Peyer's patch (tissue), 4 donors: ENCODE results near the gene CEP55.
"Not testable (repeated sequence)": the region's sequence is repeated elsewhere in the genome, so short reads cannot be mapped to it uniquely, and the experiment has no call there.

ENCODE experiments used
- POLR2A ChIP-seq, 2 donors: fragments of 450-650 bp; IDR thresholded peaks; one replicate each; pipeline ENCODE4 v1.5.1; 2017; ENCODE audit warnings: antibody characterized with exemption in 2 of 2, mild to moderate bottlenecking in 2 of 2, moderate library complexity in 2 of 2
- TF ChIP-seq, protein P1 (sequence below), 6 experiments: fragments of 450-650 bp in 4 of 6; fragments of 200-600 bp in 2 of 6; sonication (generic) in 1 of 6; IDR thresholded peaks; one replicate each; pipeline ENCODE4 v1.5.1; 2017 to 2019; ENCODE audit warnings: antibody characterized with exemption in 6 of 6, mild to moderate bottlenecking in 3 of 6, moderate library complexity in 1 of 6

DNA sequence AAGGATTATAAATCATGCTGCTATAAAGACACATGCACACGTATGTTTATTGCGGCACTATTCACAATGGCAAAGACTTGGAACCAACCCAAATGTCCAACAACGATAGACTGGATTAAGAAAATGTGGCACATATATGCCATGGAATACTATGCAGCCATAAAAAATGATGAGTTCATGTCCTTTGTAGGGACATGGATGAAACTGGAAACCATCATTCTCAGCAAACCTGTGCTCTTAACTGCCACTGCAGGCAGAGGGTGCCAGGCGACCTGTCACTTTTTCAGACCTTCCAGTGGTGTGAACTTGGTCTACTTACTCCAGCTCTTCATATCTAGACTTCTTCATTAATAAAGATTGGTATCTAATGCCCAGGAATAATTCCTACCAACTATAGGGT is 28.8 kb upstream of the CEP55 start:
- TF ChIP-seq, protein P1, sequence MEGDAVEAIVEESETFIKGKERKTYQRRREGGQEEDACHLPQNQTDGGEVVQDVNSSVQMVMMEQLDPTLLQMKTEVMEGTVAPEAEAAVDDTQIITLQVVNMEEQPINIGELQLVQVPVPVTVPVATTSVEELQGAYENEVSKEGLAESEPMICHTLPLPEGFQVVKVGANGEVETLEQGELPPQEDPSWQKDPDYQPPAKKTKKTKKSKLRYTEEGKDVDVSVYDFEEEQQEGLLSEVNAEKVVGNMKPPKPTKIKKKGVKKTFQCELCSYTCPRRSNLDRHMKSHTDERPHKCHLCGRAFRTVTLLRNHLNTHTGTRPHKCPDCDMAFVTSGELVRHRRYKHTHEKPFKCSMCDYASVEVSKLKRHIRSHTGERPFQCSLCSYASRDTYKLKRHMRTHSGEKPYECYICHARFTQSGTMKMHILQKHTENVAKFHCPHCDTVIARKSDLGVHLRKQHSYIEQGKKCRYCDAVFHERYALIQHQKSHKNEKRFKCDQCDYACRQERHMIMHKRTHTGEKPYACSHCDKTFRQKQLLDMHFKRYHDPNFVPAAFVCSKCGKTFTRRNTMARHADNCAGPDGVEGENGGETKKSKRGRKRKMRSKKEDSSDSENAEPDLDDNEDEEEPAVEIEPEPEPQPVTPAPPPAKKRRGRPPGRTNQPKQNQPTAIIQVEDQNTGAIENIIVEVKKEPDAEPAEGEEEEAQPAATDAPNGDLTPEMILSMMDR (IDR thresholded peaks at IDR 0.05), result not testable (repeated sequence)
- TF ChIP-seq POLR2A (IDR thresholded peaks at IDR 0.05), result not testable (repeated sequence)
